GM18505 (cell line): ENCODE data around the gene INIP.

Experiments used
- ATAC-seq: cut with Tn5 transposase; IDR thresholded peaks from one replicate; pipeline ENCODE4 v1.9.1; 2021; ENCODE audit not compliant: unreplicated experiment
- POLR2A ChIP-seq: IDR thresholded peaks from 4 replicates; pipeline ENCODE4 v1.6.1; 2011; ENCODE audit warnings: borderline replicate concordance; ENCODE audit not compliant: insufficient read depth, insufficient read length; ENCODE audit errors: extremely low read depth

INIP gene

GRCh38 chr9:112670991-112671625, 46.8 kb downstream of the INIP start:
- ATAC-seq: no peak
- no peak for TF ChIP-seq POLR2A

GRCh38 chr9:112669326-112669725, 48.6 kb downstream of the INIP start:
- ATAC-seq: no peak
- TF ChIP-seq POLR2A: no peak

GRCh38 chr9:112665347-112665746, 52.6 kb downstream of the INIP start:
- no peak for ATAC-seq
- no peak for TF ChIP-seq POLR2A

GRCh38 chr9:112664531-112664930, 53.4 kb downstream of the INIP start:
- no peak for TF ChIP-seq POLR2A
- no peak for ATAC-seq

GRCh38 chr9:112663681-112664080, 54.2 kb downstream of the INIP start:
- ATAC-seq: no peak
- no peak for TF ChIP-seq POLR2A

- ATAC-seq: no peak
- TF ChIP-seq POLR2A: no peak
These were observed 58.0 kb downstream of the INIP start for GRCh38 chr9:112659906-112660305.

- ATAC-seq: no peak
- no peak for TF ChIP-seq POLR2A
These were observed 62.2 kb downstream of the INIP start for GRCh38 chr9:112655668-112656067.

- TF ChIP-seq POLR2A: no peak
- ATAC-seq: no peak
These were observed 63.6 kb downstream of the INIP start for GRCh38 chr9:112654282-112654681.

- TF ChIP-seq POLR2A: no peak
- no peak for ATAC-seq
These were observed 69.3 kb downstream of the INIP start for GRCh38 chr9:112648624-112649023.

GRCh38 chr9:112647596-112647995, 70.3 kb downstream of the INIP start:
- TF ChIP-seq POLR2A: no peak
- no peak for ATAC-seq

GRCh38 chr9:112642126-112642525, 75.8 kb downstream of the INIP start:
- no peak for TF ChIP-seq POLR2A
- no peak for ATAC-seq

GRCh38 chr9:112640311-112640710, 77.6 kb downstream of the INIP start:
- TF ChIP-seq POLR2A: no peak
- no peak for ATAC-seq
